T-helper 2 cell treated with Interferon-gamma antibody and Interleukin-4, amounts not matched to agents 5 μg/mL and 100 μg/mL, for 36 hours (primary cell): ENCODE data around the gene CEP68.

Experiments
- DNase-seq: peaks from one replicate; pipeline ENCODE4 v3.0.0; 2021; ENCODE audit warnings: low spot score
- H3K27ac Mint-ChIP-seq: one replicate; pipeline ENCODE4 v1.8.0; 2021; ENCODE audit warnings: mild to moderate bottlenecking, mixed read lengths
- H3K27me3 Mint-ChIP-seq: one replicate; pipeline ENCODE4 v1.8.0; 2021; ENCODE audit warnings: low read depth, mixed read lengths
- H3K36me3 Mint-ChIP-seq: one replicate; pipeline ENCODE4 v1.8.0; 2021; ENCODE audit warnings: low read depth, mixed read lengths
- H3K4me1 Mint-ChIP-seq: one replicate; pipeline ENCODE4 v1.8.0; 2021; ENCODE audit warnings: low read depth, mixed read lengths
- H3K4me3 Mint-ChIP-seq: one replicate; pipeline ENCODE4 v1.8.0; 2022; ENCODE audit warnings: mild to moderate bottlenecking, moderate library complexity, mixed read lengths
- H3K9me3 Mint-ChIP-seq: one replicate; pipeline ENCODE4 v1.8.0; 2021; ENCODE audit warnings: mixed read lengths

CEP68 gene

DNA sequence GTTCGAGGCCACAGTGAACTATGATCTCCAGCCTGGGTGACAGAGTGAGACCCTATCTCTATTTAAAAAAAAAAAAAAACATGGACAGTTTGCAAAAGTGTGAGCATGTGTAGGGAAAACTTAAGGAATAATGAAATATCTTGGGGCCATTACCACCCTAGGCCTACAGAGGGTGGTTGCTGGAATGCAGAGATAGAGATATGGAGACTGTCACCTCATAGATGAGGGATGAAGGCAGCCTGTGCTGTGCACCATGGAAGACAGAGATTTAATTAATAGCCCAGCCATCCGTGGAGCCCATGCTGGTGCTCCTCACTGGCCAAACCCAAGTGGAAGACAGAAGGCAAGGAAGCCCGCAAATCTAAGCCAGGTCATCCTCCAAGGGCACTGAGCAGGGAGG is 16.6 kb upstream of the CEP68 start:
- Mint-ChIP-seq H3K4me1 (peaks cover 19% of the 10 kb centered on the region), H3K9me3 (peaks cover 10% of the 10 kb centered on the region), H3K36me3 (peaks cover 11% of the 10 kb centered on the region), H3K4me3 (no peak overlapping the region), H3K27me3 (no peaks in the 10 kb centered on the region), H3K27ac (no peak overlapping the region)
- DNase-seq: no peak

DNA sequence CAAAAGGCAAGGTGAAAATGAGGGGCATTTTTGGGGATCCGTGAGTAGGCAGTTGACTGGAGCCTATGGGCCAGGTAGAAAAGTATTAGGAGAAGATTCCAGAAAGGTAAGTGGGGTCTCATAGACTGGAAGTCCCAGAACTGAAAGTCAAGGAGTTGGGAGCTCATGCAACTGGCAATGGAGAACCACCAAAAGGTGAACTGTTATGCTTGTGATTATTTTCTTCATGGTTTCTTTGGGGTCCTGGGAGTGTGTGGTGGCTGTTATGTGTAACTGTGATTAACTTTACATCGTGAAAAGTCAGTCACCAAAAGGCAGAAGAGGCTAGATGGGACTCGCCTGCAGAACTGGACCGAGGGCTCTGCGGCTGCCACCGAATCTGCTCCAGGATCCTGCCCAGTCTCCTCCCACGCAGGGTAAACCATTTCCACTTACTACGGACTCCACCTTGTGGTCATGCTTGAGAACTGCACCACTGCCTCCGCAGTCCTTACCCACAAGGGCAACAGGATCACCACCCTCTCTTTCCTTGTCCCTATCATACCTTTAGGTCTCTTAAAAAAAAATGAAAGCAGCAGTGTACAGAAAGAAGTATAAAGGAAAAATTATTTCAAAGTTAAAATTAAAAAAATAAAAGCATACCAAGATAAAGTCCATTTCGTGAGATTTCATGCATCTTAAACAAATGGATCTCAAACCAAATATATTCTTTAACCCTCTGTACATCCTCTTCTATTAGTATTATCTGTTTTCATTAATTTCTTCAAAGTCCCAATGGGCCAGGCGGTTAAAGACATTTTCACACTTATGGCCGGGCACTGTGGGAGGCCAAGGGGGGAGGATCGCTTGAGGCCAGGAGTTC is 15.6 kb upstream of the CEP68 start:
- Mint-ChIP-seq H3K4me1 (peaks cover 22% of the 10 kb centered on the region), H3K9me3 (peaks cover 16% of the 10 kb centered on the region), H3K36me3 (peaks cover 18% of the 10 kb centered on the region), H3K4me3 (peak overlapping the region; percentile 62), H3K27me3 (no peaks in the 10 kb centered on the region), H3K27ac (no peak overlapping the region)
- DNase-seq: peak; percentile 69

GRCh38 chr2:65043001-65043400 is 13.2 kb upstream of the CEP68 start:
- Mint-ChIP-seq H3K27ac (no peak overlapping the region), H3K36me3 (peaks cover 24% of the 10 kb centered on the region), H3K27me3 (no peaks in the 10 kb centered on the region), H3K9me3 (peaks cover 16% of the 10 kb centered on the region), H3K4me1 (peaks cover 22% of the 10 kb centered on the region), H3K4me3 (no peak overlapping the region)
- no peak for DNase-seq

GRCh38 chr2:65044097-65044735 is 12.0 kb upstream of the CEP68 start:
- Mint-ChIP-seq H3K27ac (peak overlapping the region; percentile 40), H3K9me3 (peaks cover 16% of the 10 kb centered on the region)

DNA sequence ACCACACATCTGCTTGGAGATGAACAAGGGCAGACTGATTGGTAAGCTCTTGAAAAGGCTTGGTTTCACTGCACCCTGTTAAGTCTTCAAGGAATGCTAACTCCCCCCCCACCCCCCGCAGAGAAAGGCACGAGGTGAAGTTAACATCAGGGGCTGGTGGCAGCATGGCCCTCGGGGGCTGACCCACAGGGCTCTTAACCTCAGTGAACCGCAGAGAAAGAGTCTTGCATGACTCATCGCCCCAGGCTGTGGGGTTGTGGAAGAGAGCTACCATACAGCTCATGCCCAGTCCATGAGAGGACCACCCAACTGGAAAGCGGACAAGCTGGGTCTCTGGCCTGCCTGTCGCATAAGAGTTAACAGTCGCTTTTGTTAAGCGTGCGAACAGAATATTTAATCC is 10.6 kb upstream of the CEP68 start:
- H3K9me3 Mint-ChIP-seq: peaks cover 16% of the 10 kb centered on the region
- no peaks in the 10 kb centered on the region for H3K27me3 Mint-ChIP-seq

More at GRCh38 chr2:65044097-65044735, 12.0 kb upstream of the CEP68 start:
- H3K4me1 Mint-ChIP-seq: peaks cover 22% of the 10 kb centered on the region
- no peak overlapping the region for H3K4me3 Mint-ChIP-seq
- H3K27me3 Mint-ChIP-seq: no peaks in the 10 kb centered on the region
- peaks cover 29% of the 10 kb centered on the region for H3K36me3 Mint-ChIP-seq
- DNase-seq: no peak

DNA sequence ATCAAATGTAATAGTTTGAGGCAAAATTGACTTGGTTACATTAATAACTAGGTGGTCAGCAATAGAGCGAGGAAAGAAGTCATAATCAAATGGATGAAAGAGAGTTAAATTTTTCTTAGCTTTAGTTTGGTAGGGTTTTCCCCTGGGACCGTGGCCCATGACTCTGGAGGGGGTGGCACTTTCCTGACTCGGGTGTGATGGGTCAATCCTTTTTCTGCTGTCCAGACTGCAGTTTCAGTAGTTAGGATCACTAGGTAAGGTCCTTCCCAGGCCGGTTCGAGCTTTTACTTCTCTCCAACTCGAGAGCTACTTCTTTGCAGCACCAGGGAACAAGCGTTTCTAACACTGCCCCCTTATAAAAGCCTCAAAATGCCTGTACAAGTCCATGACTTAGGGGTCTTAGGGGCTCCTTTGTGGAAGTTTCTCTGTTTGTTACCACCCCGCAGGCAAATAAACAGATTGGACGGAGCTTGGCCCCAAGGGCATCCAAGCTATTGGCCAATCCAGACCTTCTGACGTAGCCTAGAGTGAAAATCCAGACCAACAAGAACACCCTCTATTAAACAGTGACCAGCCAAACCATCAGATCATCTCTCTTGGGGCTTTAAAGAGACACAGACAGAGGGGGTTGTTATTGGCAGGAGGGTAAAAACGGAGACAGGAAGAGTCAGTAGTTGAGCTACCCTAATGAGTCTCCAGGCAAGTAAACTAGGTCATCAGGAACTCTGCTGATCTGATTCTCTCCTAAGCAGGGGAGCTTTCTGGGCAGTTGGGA is 9.4 kb upstream of the CEP68 start:
- H3K4me3 Mint-ChIP-seq: no peak overlapping the region
- H3K27me3 Mint-ChIP-seq: no peaks in the 10 kb centered on the region
- peaks cover 10% of the 10 kb centered on the region for H3K4me1 Mint-ChIP-seq
- peaks cover 16% of the 10 kb centered on the region for H3K9me3 Mint-ChIP-seq
- no peak for DNase-seq
- no peak overlapping the region for H3K27ac Mint-ChIP-seq
- peaks cover 30% of the 10 kb centered on the region for H3K36me3 Mint-ChIP-seq

More for the DNA sequence above, 10.6 kb upstream of the CEP68 start:
- H3K27ac Mint-ChIP-seq: no peak overlapping the region
- peaks cover 12% of the 10 kb centered on the region for H3K4me1 Mint-ChIP-seq
- H3K4me3 Mint-ChIP-seq: no peak overlapping the region
- H3K36me3 Mint-ChIP-seq: peaks cover 29% of the 10 kb centered on the region
- DNase-seq: no peak

- Mint-ChIP-seq H3K4me3 (no peak overlapping the region), H3K36me3 (peaks cover 26% of the 10 kb centered on the region), H3K27me3 (no peaks in the 10 kb centered on the region), H3K27ac (no peak overlapping the region), H3K9me3 (peaks cover 11% of the 10 kb centered on the region), H3K4me1 (peaks cover 19% of the 10 kb centered on the region)
- DNase-seq: no peak
Measured at GRCh38 chr2:65049010-65049639, 7.1 kb upstream of the CEP68 start.

DNA sequence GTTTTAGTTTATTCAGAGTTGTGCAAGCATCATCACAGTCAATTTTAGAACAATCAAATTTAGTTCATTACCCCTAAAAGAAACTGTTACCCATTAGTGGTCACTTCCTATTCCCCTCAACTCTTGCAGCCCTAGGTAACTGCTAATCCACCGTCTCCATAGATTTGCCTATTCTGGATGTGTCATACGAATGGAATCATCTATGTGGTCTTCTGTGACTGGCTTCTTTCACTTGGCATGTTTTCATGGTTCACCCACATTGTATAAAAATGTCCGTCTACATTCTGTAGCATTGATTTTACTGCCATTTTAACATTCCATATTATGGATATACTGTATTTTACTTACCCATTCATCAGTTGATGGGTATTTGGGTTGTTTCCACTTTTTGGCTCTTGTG is 5.3 kb upstream of the CEP68 start:
- no peak overlapping the region for H3K27ac Mint-ChIP-seq

GRCh38 chr2:65053199-65053598 is 3.0 kb upstream of the CEP68 start:
- H3K4me1 Mint-ChIP-seq: peaks cover 40% of the 10 kb centered on the region
- peak overlapping the region; percentile 97 for H3K4me3 Mint-ChIP-seq
- peaks cover 8% of the 10 kb centered on the region for H3K36me3 Mint-ChIP-seq
- DNase-seq: peak; percentile 51
- no peaks in the 10 kb centered on the region for H3K27me3 Mint-ChIP-seq
- peak overlapping the region; percentile 86 for H3K27ac Mint-ChIP-seq
- H3K9me3 Mint-ChIP-seq: no peaks in the 10 kb centered on the region

More for the DNA sequence above, 5.3 kb upstream of the CEP68 start:
- H3K4me1 Mint-ChIP-seq: peaks cover 29% of the 10 kb centered on the region
- DNase-seq: no peak
- H3K36me3 Mint-ChIP-seq: peaks cover 14% of the 10 kb centered on the region
- no peak overlapping the region for H3K4me3 Mint-ChIP-seq
- H3K9me3 Mint-ChIP-seq: no peaks in the 10 kb centered on the region
- H3K27me3 Mint-ChIP-seq: no peaks in the 10 kb centered on the region

GRCh38 chr2:65054749-65055421 is 1.3 kb upstream of the CEP68 start:
- Mint-ChIP-seq H3K27ac (peak overlapping the region; percentile 86), H3K27me3 (no peaks in the 10 kb centered on the region), H3K9me3 (no peaks in the 10 kb centered on the region), H3K4me1 (peaks cover 44% of the 10 kb centered on the region), H3K36me3 (peaks cover 3% of the 10 kb centered on the region), H3K4me3 (peak overlapping the region; percentile 97)
- DNase-seq: no peak

DNA sequence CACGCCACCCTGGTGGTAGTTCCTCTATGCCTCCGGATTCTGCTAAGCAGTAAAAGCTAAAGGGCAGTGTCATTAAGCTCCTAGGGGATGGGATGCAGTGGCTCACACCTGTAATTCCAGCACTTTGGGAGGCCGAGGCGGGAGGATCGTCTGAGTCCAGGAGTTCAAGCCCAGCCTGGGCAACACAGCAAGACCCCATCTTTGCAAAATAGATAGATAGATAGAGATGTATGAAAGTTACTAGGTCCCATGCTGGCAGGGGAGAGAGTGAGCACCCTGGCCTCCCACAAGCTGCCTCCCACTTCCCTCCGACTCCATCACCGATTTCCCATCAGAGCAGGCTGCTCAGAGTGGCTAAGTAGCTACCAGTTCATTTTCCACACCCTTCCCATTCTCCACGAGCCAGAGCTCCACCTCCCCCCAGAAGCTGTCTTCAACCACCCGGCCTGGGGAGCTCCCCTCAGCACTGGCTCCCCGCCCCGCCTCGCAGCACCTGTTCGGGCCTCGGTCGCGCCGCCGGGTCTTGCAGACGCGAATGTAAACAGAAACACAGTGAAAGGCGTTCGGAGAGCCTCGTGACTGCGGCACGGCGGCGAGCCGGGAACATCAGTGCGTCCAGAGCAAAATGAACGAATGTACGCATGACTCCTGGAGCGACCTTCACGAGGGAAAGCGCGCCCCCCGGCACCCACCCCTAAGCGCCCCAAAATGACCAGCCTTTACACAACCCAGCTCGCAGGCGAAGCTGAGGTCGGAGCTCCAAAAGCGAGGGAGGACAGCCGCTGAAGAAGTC is 598 bp upstream of the CEP68 start:
- H3K9me3 Mint-ChIP-seq: no peaks in the 10 kb centered on the region
- no peaks in the 10 kb centered on the region for H3K27me3 Mint-ChIP-seq
- peaks cover 3% of the 10 kb centered on the region for H3K36me3 Mint-ChIP-seq
- H3K4me1 Mint-ChIP-seq: peaks cover 44% of the 10 kb centered on the region
- peak overlapping the region; percentile 86 for H3K27ac Mint-ChIP-seq
- no peak for DNase-seq
- H3K4me3 Mint-ChIP-seq: peak overlapping the region; percentile 97

DNA sequence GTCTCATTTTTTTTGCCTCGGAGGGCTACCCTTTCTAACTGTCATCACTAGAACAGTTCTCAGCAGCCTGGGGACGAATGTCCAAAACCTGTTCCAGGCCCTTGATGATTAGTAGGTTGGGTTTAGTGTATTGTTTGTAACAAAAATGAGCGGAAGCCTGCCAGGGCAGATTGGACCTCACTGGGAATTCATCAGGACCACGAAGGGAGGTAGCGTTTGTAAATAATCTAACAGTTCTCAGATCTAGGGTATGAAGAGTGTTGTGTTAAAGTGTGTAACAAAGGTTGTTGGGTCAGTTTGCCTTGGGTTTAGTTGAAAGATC is 799 bp downstream of the CEP68 start:
- H3K9me3 Mint-ChIP-seq: no peaks in the 10 kb centered on the region
- peak overlapping the region; percentile 86 for H3K4me3 Mint-ChIP-seq
- H3K36me3 Mint-ChIP-seq: no peaks in the 10 kb centered on the region
- H3K4me1 Mint-ChIP-seq: peaks cover 44% of the 10 kb centered on the region
- H3K27ac Mint-ChIP-seq: peak overlapping the region; percentile 89
- no peak for DNase-seq
- H3K27me3 Mint-ChIP-seq: no peaks in the 10 kb centered on the region
